Pancreas (tissue), 10 donors: Measurements from ENCODE around the gene TMEM267. TPM values are rescaled to one million over a fixed set of nuclear protein-coding genes. Genes with fewer than 3 reads are reported as not detected.

ENCODE experiments used
- ATAC-seq, 4 donors: fragments of 200-7000 bp; cut with Tn5 transposase; one replicate each; pipeline versions ENCODE4 v1.8.0 to v1.9.1; 2020; ENCODE audit warnings: mild to moderate bottlenecking in 4 of 4, moderate library complexity in 4 of 4
- DNase-seq, 6 donors: peaks; one replicate each; pipeline ENCODE4 v3.0.0-alpha.2; 2020
- FAIRE-seq: peaks from 2 replicates; lab custom pipeline; 2012; peaks lifted over from hg19 to GRCh38; lab: Jason Lieb, UNC
- H3K27ac ChIP-seq, 4 donors: fragments of 200-600 bp; sonication (generic); 1 replicate in 3 of 4; 2 replicates in 1 of 4; pipeline versions ENCODE4 v1.5.0 to v1.8.0; 2020
- H3K27me3 ChIP-seq, 4 donors: fragments of 200-600 bp; one replicate each; pipeline ENCODE4 v1.8.0; 2021
- H3K36me3 ChIP-seq, 3 donors: fragments of 200-600 bp; sonication (generic) in 1 of 3; one replicate each; pipeline versions ENCODE4 v1.5.0 to v1.8.0; 2020 to 2021
- H3K4me1 ChIP-seq, 3 donors: fragments of 200-600 bp; one replicate each; pipeline ENCODE4 v1.8.0; 2021
- H3K4me3 ChIP-seq, 4 donors: fragments of 200-600 bp; sonication (generic) in 2 of 4; one replicate each; pipeline versions ENCODE4 v1.5.0 to v1.8.0; 2020 to 2021
- H3K9me3 ChIP-seq, 4 donors: fragments of 200-600 bp; one replicate each; pipeline ENCODE4 v1.8.0; 2021
- CTCF ChIP-seq, 4 donors: fragments of 200-600 bp; sonication (generic) in 3 of 4; IDR thresholded peaks; one replicate each; pipeline versions ENCODE4 v1.5.0 to v1.8.0; 2021; ENCODE audit warnings: antibody characterized with exemption in 4 of 4
- WGBS, 2 donors: extraction: QIAGEN DNeasy Blood & Tissue Kit; methylation state at CpG; one replicate each; pipeline ENCODE4 v1.1.7; 2013; 5-methylcytosine and 5-hydroxymethylcytosine counted together
- intact Hi-C, 3 donors: fragments of 100-400 bp; cut with DNase I; formaldehyde crosslinking; loops; one replicate each; pipeline versions ENCODE4 v1.11.1 to v1.14.2; 2022
- polyA plus RNA-seq, 2 donors: library from polyadenylated mRNA; stranded (reverse); fragments of 200-250 nt; gene quantifications; one replicate each; pipeline ENCODE4 v1.2.3, GENCODE V29; 2013
- total RNA-seq, 6 donors: library from RNA; stranded (reverse); fragmentation: NEBNext Ultra II Directional in 4 of 6; extraction: Animal tissue kit (Norgen Biotek cat#: 25700) in 4 of 6; gene quantifications; one replicate each; pipeline versions ENCODE4 v1.2.1 to v1.2.4, GENCODE V29; 2021 to 2023
- donor health status: healthy with polysubstance abuse.
- donor health status: DM: no; HTN: no; CAD: no; lungs with moderate emphysema.
- donor health status: DM: no; HTN: no; CAD: no.
- donor health status: control.
- donor health status: control.
- donor health status: Bipolar disorder and iron deficiency.
- donor health status: DM: yes; HTN: yes; CAD: no.
- donor health status: DM: no; HTN: no; CAD: no.
- donor health status: DM: no; HTN: no; CAD: no.
- donor health status: DM: yes; HTN: yes; CAD: no.

Gene TMEM267
- total and polyA plus RNA-seq, 8 donors = 3.5 to 8.4 (median 5.2) TPM

GRCh38 chr5:43418561-43418960 is 65.1 kb downstream of the TMEM267 start:
- intact Hi-C loops = no loop called here
- Histone ChIP-seq H3K4me3 (no peak overlapping the region), H3K4me1 (peaks cover 0 to 15% (median 14%) of the 10 kb centered on the region in 3 donors), H3K27ac (no peak overlapping the region), H3K9me3 (no peaks in the 10 kb centered on the region), H3K27me3 (no peaks in the 10 kb centered on the region), H3K36me3 (no peaks in the 10 kb centered on the region)
- no peak for TF ChIP-seq CTCF (IDR thresholded peaks at IDR 0.05)
- ATAC-seq (no peak), FAIRE-seq (no peak), DNase-seq (no peak)
- WGBS, 2 donors = 93 to 97% methylated on average over 2 of the region's 2 CpGs

GRCh38 chr5:43416803-43417394 is 66.8 kb downstream of the TMEM267 start:
- DNase-seq (no peak), FAIRE-seq (no peak)

GRCh38 chr5:43415935-43416802 is 67.5 kb downstream of the TMEM267 start:
- FAIRE-seq = no peak
- TF ChIP-seq CTCF (IDR thresholded peaks at IDR 0.05) = no peak
- H3K4me1 ChIP-seq = peaks cover 6 to 14% (median 10%) of the 10 kb centered on the region in 3 donors
- no peaks in the 10 kb centered on the region for H3K36me3 ChIP-seq
- ATAC-seq = peak in 3 of 4 donors; percentile 40 to 54 (median 51)
- intact Hi-C loops = no loop called here
- no peaks in the 10 kb centered on the region for H3K9me3 ChIP-seq
- no peak overlapping the region for H3K27ac ChIP-seq
- no peaks in the 10 kb centered on the region for H3K27me3 ChIP-seq
- no peak for DNase-seq
- H3K4me3 ChIP-seq = no peak overlapping the region
- WGBS, 2 donors = 60 to 64% methylated on average over 3 of the region's 3 CpGs

More at GRCh38 chr5:43416803-43417394, 66.8 kb downstream of the TMEM267 start:
- no peak overlapping the region for H3K27ac ChIP-seq
- H3K36me3 ChIP-seq = no peaks in the 10 kb centered on the region
- no peak for ATAC-seq
- WGBS, 2 donors = 52 to 61% methylated on average over 3 of the region's 3 CpGs
- H3K27me3 ChIP-seq = no peaks in the 10 kb centered on the region
- H3K4me1 ChIP-seq = peaks cover 3 to 17% (median 12%) of the 10 kb centered on the region in 3 donors
- TF ChIP-seq CTCF (IDR thresholded peaks at IDR 0.05) = no peak
- H3K9me3 ChIP-seq = no peaks in the 10 kb centered on the region
- H3K4me3 ChIP-seq = no peak overlapping the region
- intact Hi-C loops = no loop called here

DNA sequence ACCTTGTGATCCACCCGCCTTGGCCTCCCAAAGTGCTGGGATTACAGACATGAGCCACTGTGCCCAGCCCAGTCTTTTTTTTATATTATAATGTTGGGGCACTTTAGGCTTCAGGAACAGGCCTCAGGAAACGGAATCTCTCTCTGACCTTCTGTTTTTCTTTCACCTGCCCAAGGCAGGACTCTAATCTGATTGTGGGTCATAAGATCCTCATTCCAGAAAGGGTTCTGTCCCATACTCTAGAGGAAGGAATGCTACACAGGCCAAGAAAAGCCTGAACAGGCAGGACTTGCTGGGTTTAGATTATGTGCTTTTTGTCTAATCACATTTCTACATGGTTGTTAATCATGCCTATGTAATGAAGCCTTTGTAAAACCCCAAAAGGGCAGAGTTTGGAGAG is 69.7 kb downstream of the TMEM267 start:
- ATAC-seq (no peak), FAIRE-seq (no peak), DNase-seq (no peak)
- H3K27me3 ChIP-seq = no peaks in the 10 kb centered on the region
- peaks cover 16 to 29% (median 23%) of the 10 kb centered on the region in 3 donors for H3K4me1 ChIP-seq
- intact Hi-C loops = no loop called here
- 82 to 94% methylated on average over 2 of the region's 2 CpGs for WGBS, 2 donors
- no peak overlapping the region for H3K27ac ChIP-seq
- H3K4me3 ChIP-seq = no peak overlapping the region
- H3K9me3 ChIP-seq = no peaks in the 10 kb centered on the region
- TF ChIP-seq CTCF (IDR thresholded peaks at IDR 0.05) = no peak
- H3K36me3 ChIP-seq = no peaks in the 10 kb centered on the region
